Peyer's patch (tissue), 4 donors: ENCODE measurements around the gene DCTD.

Experiments
- CTCF ChIP-seq, 6 experiments: fragments of 450-650 bp in 4 of 6; fragments of 200-600 bp in 2 of 6; sonication (generic) in 1 of 6; IDR thresholded peaks; one replicate each; pipeline ENCODE4 v1.5.1; 2017 to 2019; ENCODE audit warnings: antibody characterized with exemption in 6 of 6, mild to moderate bottlenecking in 3 of 6, moderate library complexity in 1 of 6
- POLR2A ChIP-seq, 2 donors: fragments of 450-650 bp; IDR thresholded peaks; one replicate each; pipeline ENCODE4 v1.5.1; 2017; ENCODE audit warnings: antibody characterized with exemption in 2 of 2, mild to moderate bottlenecking in 2 of 2, moderate library complexity in 2 of 2

GRCh38 chr4:182874304-182874751 is 42.9 kb downstream of the DCTD start:
- TF ChIP-seq CTCF (IDR thresholded peaks at IDR 0.05) (no peak), POLR2A (IDR thresholded peaks at IDR 0.05) (no peak)
